ENCODE data around the gene INPP5A.

The INPP5A gene

DNA sequence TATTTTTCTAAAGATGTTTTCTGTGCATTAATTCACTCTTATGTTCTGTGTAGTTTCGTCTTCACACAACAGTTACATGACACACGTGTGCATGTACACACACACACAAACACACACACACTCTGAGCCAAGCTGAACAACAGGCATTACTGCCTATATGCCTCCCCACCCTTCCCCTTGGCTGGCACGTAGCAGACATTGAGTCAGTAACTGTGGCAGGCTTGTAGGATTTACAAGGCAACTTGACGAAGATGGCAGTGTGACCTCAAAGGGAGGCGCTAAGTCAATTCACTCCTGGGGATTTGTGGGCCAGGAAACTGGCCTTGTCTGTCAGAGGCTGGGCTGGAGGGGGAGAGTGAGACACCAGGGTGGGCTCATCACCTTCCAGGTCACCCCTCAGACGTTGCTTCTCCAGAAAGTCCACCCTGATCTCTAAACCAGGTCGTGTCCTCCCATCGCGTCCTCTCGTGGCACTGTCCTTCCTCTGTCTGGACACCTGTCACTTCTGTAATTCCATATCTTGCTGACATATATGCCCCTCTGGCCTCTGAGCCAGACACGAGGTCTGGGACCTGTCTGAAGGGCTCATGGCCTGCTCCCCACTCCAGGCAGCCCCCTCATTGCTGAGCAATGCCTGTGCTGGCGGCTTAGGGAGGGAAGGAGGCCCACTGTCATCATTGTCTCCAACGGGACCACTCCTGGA lies 41.1 kb upstream of the INPP5A start:
- Histone ChIP-seq H4K20me1 (ENCODE audit: control insufficient read depth, insufficient read depth, low read depth, low read length) (no peaks in the 10 kb centered on the region), H3K4me1 (ENCODE audit: control insufficient read depth, low read length) (no peaks in the 10 kb centered on the region), H3K4me2 (ENCODE audit: low read length) (no peak overlapping the region), H3K9me3 (ENCODE audit: control insufficient read depth, insufficient read depth, low read length) (peaks cover 3% of the 10 kb centered on the region; the same call in 1 of the 2 replicates), H3K27ac (ENCODE audit: low read depth, low read length) (no peak overlapping the region), H3F3A (ENCODE audit: control insufficient read depth, insufficient read depth) (no peaks in the 10 kb centered on the region), H3K4me3 (ENCODE audit: low read length) (no peak overlapping the region), H3K36me3 (ENCODE audit: control insufficient read depth, low read length) (no peaks in the 10 kb centered on the region), H3K27me3 (ENCODE audit: control insufficient read depth, low read length) (no peaks in the 10 kb centered on the region), H3K79me2 (ENCODE audit: control insufficient read depth, low read length) (no peaks in the 10 kb centered on the region), H3K9me2 (replicated peaks; ENCODE audit: control insufficient read depth, low read length) (no peaks in the 10 kb centered on the region)
- no peak for TF ChIP-seq EZH2phosphoT487 (IDR thresholded peaks at IDR 0.05; ENCODE audit: borderline replicate concordance, low read length)
- TF ChIP-seq CTCF (IDR thresholded peaks at IDR 0.05; ENCODE audit: low read depth, low read length, poor library complexity, severe bottlenecking), result no peak

DNA sequence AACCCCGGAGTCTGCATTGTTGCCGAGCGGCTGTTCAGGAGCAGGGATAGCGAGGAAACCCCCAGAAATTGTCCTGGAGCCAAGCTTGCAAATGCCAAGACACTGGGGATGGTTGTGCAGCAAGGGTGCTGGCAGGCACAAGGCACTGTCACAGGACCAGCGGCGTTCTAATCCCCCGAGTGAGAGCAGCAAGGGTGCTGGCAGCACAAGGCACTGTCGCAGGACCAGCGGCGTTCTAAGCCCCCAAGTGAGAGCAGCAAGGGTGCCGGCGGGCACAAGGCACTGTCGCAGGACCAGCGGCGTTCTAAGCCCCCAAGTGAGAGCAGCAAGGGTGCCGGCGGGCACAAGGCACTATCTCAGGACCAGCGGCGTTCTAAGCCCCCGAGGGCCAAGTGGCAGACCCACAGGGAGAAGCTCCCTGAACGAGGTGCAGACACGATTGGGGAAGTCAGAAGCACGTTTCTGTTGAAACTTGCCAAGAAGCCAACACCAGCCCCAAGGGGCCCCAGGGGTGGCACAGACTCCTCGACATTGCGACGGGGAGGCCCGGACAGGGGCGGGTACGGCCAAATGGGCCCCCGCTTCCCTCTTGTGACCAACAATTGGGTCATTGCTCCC lies 40.4 kb upstream of the INPP5A start:
- H3K9me3 ChIP-seq (ENCODE audit: control insufficient read depth, insufficient read depth, low read length), result peaks cover 3% of the 10 kb centered on the region; the same call in 1 of the 2 replicates
- H3F3A ChIP-seq (ENCODE audit: control insufficient read depth, insufficient read depth), result no peaks in the 10 kb centered on the region
- no peaks in the 10 kb centered on the region for H3K36me3 ChIP-seq (ENCODE audit: control insufficient read depth, low read length)
- H3K79me2 ChIP-seq (ENCODE audit: control insufficient read depth, low read length), result no peaks in the 10 kb centered on the region
- TF ChIP-seq EZH2phosphoT487 (IDR thresholded peaks at IDR 0.05; ENCODE audit: borderline replicate concordance, low read length) (no peak), CTCF (IDR thresholded peaks at IDR 0.05; ENCODE audit: low read depth, low read length, poor library complexity, severe bottlenecking) (no peak)
- no peaks in the 10 kb centered on the region for H3K9me2 ChIP-seq (replicated peaks; ENCODE audit: control insufficient read depth, low read length)
- H4K20me1 ChIP-seq (ENCODE audit: control insufficient read depth, insufficient read depth, low read depth, low read length), result no peaks in the 10 kb centered on the region
- no peaks in the 10 kb centered on the region for H3K27me3 ChIP-seq (ENCODE audit: control insufficient read depth, low read length)
- H3K27ac ChIP-seq (ENCODE audit: low read depth, low read length), result no peak overlapping the region
- no peak overlapping the region for H3K4me2 ChIP-seq (ENCODE audit: low read length)
- H3K4me3 ChIP-seq (ENCODE audit: low read length), result no peak overlapping the region
- H3K4me1 ChIP-seq (ENCODE audit: control insufficient read depth, low read length), result no peaks in the 10 kb centered on the region

- no peak overlapping the region for H3K27ac ChIP-seq (ENCODE audit: low read depth, low read length)
- no peaks in the 10 kb centered on the region for H3K36me3 ChIP-seq (ENCODE audit: control insufficient read depth, low read length)
- no peaks in the 10 kb centered on the region for H3K9me2 ChIP-seq (replicated peaks; ENCODE audit: control insufficient read depth, low read length)
- H3K4me1 ChIP-seq (ENCODE audit: control insufficient read depth, low read length), result no peaks in the 10 kb centered on the region
- H4K20me1 ChIP-seq (ENCODE audit: control insufficient read depth, insufficient read depth, low read depth, low read length), result no peaks in the 10 kb centered on the region
- H3K9me3 ChIP-seq (ENCODE audit: control insufficient read depth, insufficient read depth, low read length), result no peaks in the 10 kb centered on the region
- no peaks in the 10 kb centered on the region for H3F3A ChIP-seq (ENCODE audit: control insufficient read depth, insufficient read depth)
- no peaks in the 10 kb centered on the region for H3K79me2 ChIP-seq (ENCODE audit: control insufficient read depth, low read length)
- no peaks in the 10 kb centered on the region for H3K27me3 ChIP-seq (ENCODE audit: control insufficient read depth, low read length)
- no peak overlapping the region for H3K4me3 ChIP-seq (ENCODE audit: low read length)
- TF ChIP-seq CTCF (IDR thresholded peaks at IDR 0.05; ENCODE audit: low read depth, low read length, poor library complexity, severe bottlenecking), result no peak
- no peak for TF ChIP-seq EZH2phosphoT487 (IDR thresholded peaks at IDR 0.05; ENCODE audit: borderline replicate concordance, low read length)
- no peak overlapping the region for H3K4me2 ChIP-seq (ENCODE audit: low read length)
These were observed 39.6 kb upstream of the INPP5A start for GRCh38 chr10:132497861-132498561.

All from DOHH2 (cell line).